Measurements from ENCODE around the gene PRRG4.

- TF ChIP-seq EZH2 (IDR thresholded peaks at IDR 0.05; ENCODE audit: insufficient read depth, poor library complexity, severe bottlenecking), result no peak
- no peak for TF ChIP-seq EZH2phosphoT487 (IDR thresholded peaks at IDR 0.05; ENCODE audit: insufficient read depth, low read depth)
These were observed 63.8 kb downstream of the PRRG4 start for GRCh38 chr11:32893343-32894148.

All from GM23248 (cell line).